NCI-H146 (cell line): ENCODE results near the gene SLC13A3.

ENCODE experiments used
- DNase-seq: peaks from one replicate; lab custom pipeline; 2025; lab: John Stamatoyannopoulos, UW

The SLC13A3 gene

GRCh38 chr20:46578745-46579144, 72.5 kb downstream of the SLC13A3 start:
- DNase-seq, result no peak

- no peak for DNase-seq
These were observed 74.4 kb downstream of the SLC13A3 start for GRCh38 chr20:46576774-46577395.

GRCh38 chr20:46575937-46576461, 75.3 kb downstream of the SLC13A3 start:
- no peak for DNase-seq

GRCh38 chr20:46575394-46575793, 75.9 kb downstream of the SLC13A3 start:
- DNase-seq, result no peak

- DNase-seq, result no peak
These were observed 77.3 kb downstream of the SLC13A3 start for GRCh38 chr20:46573788-46574584.

GRCh38 chr20:46573234-46573633, 78.0 kb downstream of the SLC13A3 start:
- DNase-seq, result no peak

- DNase-seq, result no peak
These were observed 78.5 kb downstream of the SLC13A3 start for GRCh38 chr20:46572790-46573189.

- no peak for DNase-seq
These were observed 79.1 kb downstream of the SLC13A3 start for GRCh38 chr20:46572153-46572552.

- no peak for DNase-seq
These were observed 79.8 kb downstream of the SLC13A3 start for GRCh38 chr20:46571418-46571817.

GRCh38 chr20:46570956-46571355, 80.3 kb downstream of the SLC13A3 start:
- no peak for DNase-seq

GRCh38 chr20:46569961-46570360, 81.3 kb downstream of the SLC13A3 start:
- DNase-seq, result no peak

- DNase-seq, result peak; percentile 22
These were observed 82.6 kb downstream of the SLC13A3 start for GRCh38 chr20:46568570-46569129.

GRCh38 chr20:46566125-46566524, 85.1 kb downstream of the SLC13A3 start:
- DNase-seq, result no peak

- no peak for DNase-seq
These were observed 86.9 kb downstream of the SLC13A3 start for GRCh38 chr20:46564241-46564957.

- no peak for DNase-seq
These were observed 87.4 kb downstream of the SLC13A3 start for GRCh38 chr20:46563860-46564221.

- no peak for DNase-seq
These were observed 87.9 kb downstream of the SLC13A3 start for GRCh38 chr20:46563170-46563859.

- peak; percentile 49 for DNase-seq
These were observed 88.7 kb downstream of the SLC13A3 start for GRCh38 chr20:46562373-46563169.

- DNase-seq, result no peak
These were observed 89.3 kb downstream of the SLC13A3 start for GRCh38 chr20:46562009-46562372.

- no peak for DNase-seq
These were observed 91.4 kb downstream of the SLC13A3 start for GRCh38 chr20:46559685-46560440.

GRCh38 chr20:46559001-46559400, 92.3 kb downstream of the SLC13A3 start:
- no peak for DNase-seq
